T47D (cell line): ENCODE results near the gene DOCK8.

Experiments used
- DNase-seq, 2 experiments: peaks; one replicate each; pipeline versions ENCODE4 v3.0.0 to v3.0.0-alpha.2; 2011 to 2012; ENCODE audit warnings: low read depth in 1 of 2, low spot score in 1 of 2
- JUND ChIP-seq: IDR thresholded peaks from 2 replicates; pipeline ENCODE4 v1.6.1; 2012; ENCODE audit warnings: low read depth
- in situ Hi-C: cut with HindIII; loops from 2 replicates; pipeline ENCODE4 v1.10.0; 2016; ENCODE audit warnings: low sequenced_read_pairs, low pct_unique_long_range_greater_than_20kb

Gene DOCK8

GRCh38 chr9:378263-378662 is 163.6 kb downstream of the DOCK8 start:
- in situ Hi-C loops = no loop called here
- no peak for TF ChIP-seq JUND
- no peak for DNase-seq

GRCh38 chr9:382383-382782 is 167.7 kb downstream of the DOCK8 start:
- in situ Hi-C loops = no loop called here

GRCh38 chr9:385818-386398 is 171.2 kb downstream of the DOCK8 start:
- no peak for TF ChIP-seq JUND
- in situ Hi-C loops = no loop called here
- peak; percentile 16 to 79 for DNase-seq

More at GRCh38 chr9:382383-382782, 167.7 kb downstream of the DOCK8 start:
- no peak for DNase-seq
- TF ChIP-seq JUND = no peak

DNA sequence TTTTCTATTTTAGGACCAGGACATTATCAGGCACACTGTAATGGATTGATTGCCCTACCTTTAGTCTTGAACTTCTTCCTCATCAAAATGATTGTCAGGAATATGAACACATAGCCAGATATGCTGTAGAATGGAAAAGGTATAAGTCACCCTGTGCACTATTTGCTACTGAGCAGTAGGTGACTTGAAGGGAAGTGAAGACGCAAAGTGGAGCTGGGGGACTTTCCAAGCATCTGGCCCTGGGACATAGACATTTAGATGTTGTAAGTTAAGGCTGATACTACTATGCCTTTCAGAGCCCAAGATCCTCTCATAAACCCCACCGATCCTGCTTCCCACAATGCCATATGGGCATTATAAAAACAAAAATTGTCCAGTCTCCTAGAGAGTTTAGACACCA is 174.5 kb downstream of the DOCK8 start:
- no peak for DNase-seq
- in situ Hi-C loops = no loop called here
- TF ChIP-seq JUND = no peak

GRCh38 chr9:389758-390157 is 175.1 kb downstream of the DOCK8 start:
- in situ Hi-C loops = no loop called here
- TF ChIP-seq JUND = no peak

DNA sequence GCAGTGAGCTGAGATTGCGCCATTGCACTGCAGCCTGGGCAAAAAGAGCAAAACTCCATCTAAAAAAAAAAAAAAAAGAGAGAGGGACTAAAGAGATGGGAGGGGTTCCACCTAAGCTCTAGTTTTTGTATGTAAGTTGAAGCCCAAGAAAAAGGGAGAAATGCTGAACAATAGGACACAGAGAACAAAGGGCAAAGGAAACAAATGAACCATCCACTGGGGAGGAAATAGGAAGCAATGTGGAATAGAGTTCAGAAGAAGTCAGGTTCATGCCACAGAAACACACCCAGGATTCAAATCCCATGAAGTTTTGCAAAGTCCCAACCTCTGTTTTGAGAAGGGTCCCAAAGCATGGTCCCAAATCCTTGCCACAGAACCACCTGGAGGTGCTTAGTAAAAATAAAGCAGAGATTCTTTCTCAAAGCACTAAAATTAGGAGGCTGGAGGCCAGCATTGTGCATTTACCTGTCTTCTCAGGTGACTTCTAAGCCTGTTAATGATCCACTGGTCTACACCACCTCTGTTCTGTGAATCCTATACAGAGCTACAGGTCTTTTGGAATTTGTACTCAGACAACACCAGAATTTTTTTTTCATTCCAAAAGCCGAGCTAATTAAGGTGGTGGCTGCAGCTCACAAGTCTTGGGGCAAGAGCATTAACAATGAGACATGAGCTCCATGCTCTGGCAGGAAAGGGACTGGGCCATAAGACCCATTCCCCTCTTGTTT is 177.6 kb downstream of the DOCK8 start:
- TF ChIP-seq JUND = no peak
- in situ Hi-C loops = no loop called here

More at GRCh38 chr9:389758-390157, 175.1 kb downstream of the DOCK8 start:
- no peak for DNase-seq

GRCh38 chr9:394347-395052 is 179.8 kb downstream of the DOCK8 start:
- in situ Hi-C loops = no loop called here
- TF ChIP-seq JUND = no peak
- DNase-seq = no peak

More for the DNA sequence above, 177.6 kb downstream of the DOCK8 start:
- DNase-seq = no peak

DNA sequence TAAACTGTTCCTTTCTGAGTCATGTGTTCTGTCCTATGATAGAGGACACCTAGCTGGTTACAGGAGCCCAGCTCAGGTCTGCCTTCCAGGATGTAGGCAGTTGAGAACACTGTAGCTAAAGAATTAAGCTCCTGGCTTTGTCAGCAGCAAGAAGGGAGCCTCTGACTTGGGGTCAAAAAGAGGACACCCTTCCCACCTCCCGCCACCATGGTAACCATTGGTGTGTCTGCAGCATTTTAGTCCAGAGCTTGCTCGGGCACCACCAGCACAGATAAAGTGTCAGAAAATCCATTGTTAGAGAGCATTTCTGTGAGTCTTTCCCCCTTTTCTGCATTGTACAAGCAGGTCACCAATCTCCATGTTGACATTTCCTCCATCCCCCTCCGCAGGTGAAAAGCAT is 181.7 kb downstream of the DOCK8 start:
- no peak for DNase-seq
- in situ Hi-C loops = no loop called here
- TF ChIP-seq JUND = no peak

GRCh38 chr9:398085-398484 is 183.4 kb downstream of the DOCK8 start:
- no peak for DNase-seq
- in situ Hi-C loops = no loop called here
- no peak for TF ChIP-seq JUND

GRCh38 chr9:401223-401622 is 186.6 kb downstream of the DOCK8 start:
- DNase-seq = no peak

GRCh38 chr9:404234-404633 is 189.6 kb downstream of the DOCK8 start:
- TF ChIP-seq JUND = no peak
- peak in 1 of 2 experiments; percentile 38 for DNase-seq
- in situ Hi-C loops = no loop called here

More at GRCh38 chr9:401223-401622, 186.6 kb downstream of the DOCK8 start:
- TF ChIP-seq JUND = no peak
- in situ Hi-C loops = no loop called here

- TF ChIP-seq JUND = no peak
- no peak for DNase-seq
- in situ Hi-C loops = no loop called here
These were observed 190.7 kb downstream of the DOCK8 start for GRCh38 chr9:405341-405740.
